B cell (primary cell): ENCODE results near the gene PGA3.

ENCODE experiments used
- EZH2 ChIP-seq: IDR thresholded peaks from 2 replicates; pipeline ENCODE4 v1.6.1; 2012; ENCODE audit warnings: borderline replicate concordance, low read depth, mild to moderate bottlenecking, moderate library complexity, low read length; ENCODE audit not compliant: insufficient read depth, poor library complexity, severe bottlenecking
- TF ChIP-seq, protein P1 (sequence below): fragments of 200-600 bp; IDR thresholded peaks from one replicate; pipeline ENCODE4 v1.8.0; 2022; ENCODE audit warnings: antibody characterized with exemption, mild to moderate bottlenecking

DNA sequence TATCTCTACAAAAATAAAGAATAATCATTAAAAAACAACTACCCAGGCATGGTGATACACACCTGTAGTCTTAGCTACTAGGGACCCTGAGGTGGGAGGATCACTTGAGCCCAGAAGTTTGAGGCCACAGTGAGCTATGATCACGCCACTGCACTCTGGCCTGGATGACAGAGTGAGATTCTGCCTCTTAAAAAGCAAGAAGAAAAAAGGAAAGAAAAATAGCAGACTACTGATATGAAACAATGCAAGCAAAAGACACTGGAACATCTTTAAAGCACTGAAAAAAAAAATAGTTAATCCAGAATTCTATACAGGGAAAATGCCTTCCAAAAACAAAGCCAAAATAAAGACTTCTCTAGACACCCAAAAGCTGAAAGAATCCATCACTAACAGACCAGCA is 48.0 kb upstream of the PGA3 start:
- TF ChIP-seq, protein P1, sequence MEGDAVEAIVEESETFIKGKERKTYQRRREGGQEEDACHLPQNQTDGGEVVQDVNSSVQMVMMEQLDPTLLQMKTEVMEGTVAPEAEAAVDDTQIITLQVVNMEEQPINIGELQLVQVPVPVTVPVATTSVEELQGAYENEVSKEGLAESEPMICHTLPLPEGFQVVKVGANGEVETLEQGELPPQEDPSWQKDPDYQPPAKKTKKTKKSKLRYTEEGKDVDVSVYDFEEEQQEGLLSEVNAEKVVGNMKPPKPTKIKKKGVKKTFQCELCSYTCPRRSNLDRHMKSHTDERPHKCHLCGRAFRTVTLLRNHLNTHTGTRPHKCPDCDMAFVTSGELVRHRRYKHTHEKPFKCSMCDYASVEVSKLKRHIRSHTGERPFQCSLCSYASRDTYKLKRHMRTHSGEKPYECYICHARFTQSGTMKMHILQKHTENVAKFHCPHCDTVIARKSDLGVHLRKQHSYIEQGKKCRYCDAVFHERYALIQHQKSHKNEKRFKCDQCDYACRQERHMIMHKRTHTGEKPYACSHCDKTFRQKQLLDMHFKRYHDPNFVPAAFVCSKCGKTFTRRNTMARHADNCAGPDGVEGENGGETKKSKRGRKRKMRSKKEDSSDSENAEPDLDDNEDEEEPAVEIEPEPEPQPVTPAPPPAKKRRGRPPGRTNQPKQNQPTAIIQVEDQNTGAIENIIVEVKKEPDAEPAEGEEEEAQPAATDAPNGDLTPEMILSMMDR, result no peak
- no peak for TF ChIP-seq EZH2
